HG02678 (cell line): ENCODE results near the gene MAP3K2.

Experiments
- ATAC-seq: cut with Tn5 transposase; IDR thresholded peaks from one replicate; pipeline ENCODE4 v1.9.1; 2021; ENCODE audit warnings: mild to moderate bottlenecking, moderate library complexity; ENCODE audit not compliant: unreplicated experiment

Gene MAP3K2

GRCh38 chr2:127407661-127408003 lies 19.9 kb upstream of the MAP3K2 start:
- ATAC-seq = peak; percentile 7

- ATAC-seq = no peak
Observed at GRCh38 chr2:127407091-127407490, 19.3 kb upstream of the MAP3K2 start.

- ATAC-seq = no peak
Observed at GRCh38 chr2:127406454-127406853, 18.7 kb upstream of the MAP3K2 start.

GRCh38 chr2:127405255-127405610 lies 17.5 kb upstream of the MAP3K2 start:
- ATAC-seq = no peak

- ATAC-seq = no peak
Observed at GRCh38 chr2:127404466-127405254, 16.9 kb upstream of the MAP3K2 start.

GRCh38 chr2:127403460-127403859 lies 15.7 kb upstream of the MAP3K2 start:
- no peak for ATAC-seq

GRCh38 chr2:127401757-127402695 lies 14.3 kb upstream of the MAP3K2 start:
- ATAC-seq = no peak

- ATAC-seq = no peak
Observed at GRCh38 chr2:127400897-127401756, 13.4 kb upstream of the MAP3K2 start.

GRCh38 chr2:127400533-127400896 lies 12.7 kb upstream of the MAP3K2 start:
- ATAC-seq = no peak

- peak; percentile 87 for ATAC-seq
Observed at GRCh38 chr2:127398239-127398590, 10.4 kb upstream of the MAP3K2 start.

- no peak for ATAC-seq
Observed at GRCh38 chr2:127397568-127398238, 9.9 kb upstream of the MAP3K2 start.

- no peak for ATAC-seq
Observed at GRCh38 chr2:127394492-127394891, 6.7 kb upstream of the MAP3K2 start.

GRCh38 chr2:127392828-127393578 lies 5.2 kb upstream of the MAP3K2 start:
- no peak for ATAC-seq

- no peak for ATAC-seq
Observed at GRCh38 chr2:127392133-127392827, 4.5 kb upstream of the MAP3K2 start.

GRCh38 chr2:127389778-127390435 lies 2.1 kb upstream of the MAP3K2 start:
- ATAC-seq = no peak

GRCh38 chr2:127388423-127389164 lies 819 bp upstream of the MAP3K2 start:
- ATAC-seq = peak; percentile 11

- peak; percentile 68 for ATAC-seq
Observed at GRCh38 chr2:127386764-127387654, 766 bp downstream of the MAP3K2 start.
